GM12865 (cell line): ENCODE measurements around the gene DNAJC12.

Experiments
- DNase-seq: peaks from one replicate; pipeline ENCODE4 v3.0.0; 2010; ENCODE audit warnings: low read depth
- H3K4me3 ChIP-seq: 2 replicates; pipeline ENCODE4 v1.5.1; 2011; ENCODE audit warnings: mild to moderate bottlenecking, low read depth, low read length, control low read depth
- CTCF ChIP-seq: IDR thresholded peaks from 2 replicates; pipeline ENCODE4 v1.5.1; 2011; ENCODE audit warnings: low read length, control low read depth, low read depth, inconsistent platforms; ENCODE audit not compliant: insufficient read depth; ENCODE audit errors: missing control alignments

Gene DNAJC12

GRCh38 chr10:67804395-67804678 is 33.7 kb downstream of the DNAJC12 start:
- DNase-seq: no peak
- TF ChIP-seq CTCF: no peak
- H3K4me3 ChIP-seq: no peak overlapping the region

GRCh38 chr10:67803588-67804394 is 34.2 kb downstream of the DNAJC12 start:
- no peak for TF ChIP-seq CTCF
- no peak overlapping the region for H3K4me3 ChIP-seq
- DNase-seq: no peak

GRCh38 chr10:67802767-67803538 is 35.0 kb downstream of the DNAJC12 start:
- no peak for TF ChIP-seq CTCF
- no peak overlapping the region for H3K4me3 ChIP-seq
- DNase-seq: no peak

- H3K4me3 ChIP-seq: no peak overlapping the region
- no peak for TF ChIP-seq CTCF
- DNase-seq: no peak
Observed at GRCh38 chr10:67801118-67801517, 36.9 kb downstream of the DNAJC12 start.

- H3K4me3 ChIP-seq: no peak overlapping the region
- no peak for TF ChIP-seq CTCF
- no peak for DNase-seq
Observed at GRCh38 chr10:67794909-67795460, 43.0 kb downstream of the DNAJC12 start.

- TF ChIP-seq CTCF: no peak
- no peak overlapping the region for H3K4me3 ChIP-seq
- DNase-seq: no peak
Observed at GRCh38 chr10:67794256-67794655, 43.7 kb downstream of the DNAJC12 start.
